Measurements from ENCODE around the gene NOC4L. TPM values are rescaled to one million over a fixed set of nuclear protein-coding genes. Genes with fewer than 3 reads are reported as not detected.

The NOC4L gene
- total RNA-seq, 4 donors from 2014 or later: 7.5 to 13.4 (median 9.5) TPM

GRCh38 chr12:132167611-132168310, 23.5 kb downstream of the NOC4L start:
- peaks cover 0 to 9% (median 7%) of the 10 kb centered on the region in 3 donors for H3K4me1 ChIP-seq
- H3K27me3 ChIP-seq: peaks cover 88% of the 10 kb centered on the region
- no peaks in the 10 kb centered on the region for H3K36me3 ChIP-seq
- no peak overlapping the region for H3K4me3 ChIP-seq
- no peaks in the 10 kb centered on the region for H3K9me3 ChIP-seq
- no peak overlapping the region for H3K27ac ChIP-seq
- TF ChIP-seq POLR2A (IDR thresholded peaks at IDR 0.05): no peak
- no peak for TF ChIP-seq EP300 (IDR thresholded peaks at IDR 0.05)
- no peak for TF ChIP-seq POLR2AphosphoS5 (IDR thresholded peaks at IDR 0.05)
- TF ChIP-seq CTCF (IDR thresholded peaks at IDR 0.05): no peak
- no peak for ATAC-seq
- 55 to 75% methylated on average over 5 to 12 of the region's 30 CpGs for WGBS, 2 donors (ENCODE audit: low coverage in 1 of 2)

- TF ChIP-seq POLR2A (IDR thresholded peaks at IDR 0.05) (no peak), CTCF (IDR thresholded peaks at IDR 0.05) (no peak), EP300 (IDR thresholded peaks at IDR 0.05) (no peak), POLR2AphosphoS5 (IDR thresholded peaks at IDR 0.05) (no peak)
- no peak for ATAC-seq
- Histone ChIP-seq H3K27me3 (peaks cover 88% of the 10 kb centered on the region), H3K4me3 (no peak overlapping the region), H3K4me1 (peaks cover 0 to 2% (median 0%) of the 10 kb centered on the region in 3 donors), H3K36me3 (no peaks in the 10 kb centered on the region), H3K9me3 (no peaks in the 10 kb centered on the region), H3K27ac (no peak overlapping the region)
- WGBS, 2 donors (ENCODE audit: low coverage in 1 of 2): 100% methylated on average over 1 of the region's 31 CpGs; no CpG with 5 or more reads in 1 of the 2 donors
These were observed 24.2 kb downstream of the NOC4L start for GRCh38 chr12:132168311-132169031.

- no peak overlapping the region for H3K4me3 ChIP-seq
- H3K9me3 ChIP-seq: no peaks in the 10 kb centered on the region
- ATAC-seq: no peak
- no peaks in the 10 kb centered on the region for H3K36me3 ChIP-seq
- TF ChIP-seq POLR2A (IDR thresholded peaks at IDR 0.05) (no peak), POLR2AphosphoS5 (IDR thresholded peaks at IDR 0.05) (no peak), EP300 (IDR thresholded peaks at IDR 0.05) (no peak), CTCF (IDR thresholded peaks at IDR 0.05) (no peak)
- no peaks in the 10 kb centered on the region for H3K4me1 ChIP-seq
- WGBS, 2 donors (ENCODE audit: low coverage in 1 of 2): 78% methylated on average over 3 of the region's 17 CpGs; no CpG with 5 or more reads in 1 of the 2 donors
- H3K27me3 ChIP-seq: peaks cover 88% of the 10 kb centered on the region
- no peak overlapping the region for H3K27ac ChIP-seq
These were observed 25.1 kb downstream of the NOC4L start for GRCh38 chr12:132169376-132169775.

- TF ChIP-seq EP300 (IDR thresholded peaks at IDR 0.05): no peak
- TF ChIP-seq CTCF (IDR thresholded peaks at IDR 0.05): no peak
- TF ChIP-seq POLR2A (IDR thresholded peaks at IDR 0.05): no peak
- TF ChIP-seq POLR2AphosphoS5 (IDR thresholded peaks at IDR 0.05): no peak
- no peak for ATAC-seq
- no peaks in the 10 kb centered on the region for H3K4me1 ChIP-seq
- no peaks in the 10 kb centered on the region for H3K9me3 ChIP-seq
- no peak overlapping the region for H3K4me3 ChIP-seq
- peaks cover 94% of the 10 kb centered on the region for H3K27me3 ChIP-seq
- no peak overlapping the region for H3K27ac ChIP-seq
- H3K36me3 ChIP-seq: no peaks in the 10 kb centered on the region
- WGBS, 2 donors (ENCODE audit: low coverage in 1 of 2): 14 to 27% methylated on average over 12 to 14 of the region's 16 CpGs
These were observed 25.9 kb downstream of the NOC4L start for GRCh38 chr12:132170094-132170636.
